Heart left ventricle (tissue), 16 donors: Measurements from ENCODE around the gene SCEL. TPM values are rescaled to one million over a fixed set of nuclear protein-coding genes. Genes with fewer than 3 reads are reported as not detected.

ENCODE experiments used
- ATAC-seq, 4 donors: fragments of 200-7000 bp; cut with Tn5 transposase; one replicate each; pipeline ENCODE4 v1.9.1; 2020 to 2022; ENCODE audit warnings: moderate library complexity in 4 of 4, mild to moderate bottlenecking in 3 of 4, moderate number of reproducible peaks in 1 of 4
- DNase-seq, 5 donors: peaks; one replicate each; pipeline ENCODE4 v3.0.0-alpha.2; 2020
- H3K27ac ChIP-seq, 12 donors: fragments of 200-600 bp; sonication (generic) in 4 of 12; one replicate each; pipeline versions ENCODE4 v1.5.0 to v1.8.0; 2016 to 2022; ENCODE audit warnings: mild to moderate bottlenecking in 2 of 12
- H3K27me3 ChIP-seq, 9 donors: fragments of 200-600 bp; sonication (generic) in 2 of 9; one replicate each; pipeline versions ENCODE4 v1.5.1 to v1.8.0; 2016 to 2022; ENCODE audit warnings: mild to moderate bottlenecking in 3 of 9
- H3K36me3 ChIP-seq, 9 donors: fragments of 200-600 bp; sonication (generic) in 2 of 9; one replicate each; pipeline versions ENCODE4 v1.5.0 to v1.8.0; 2018 to 2022; ENCODE audit warnings: mild to moderate bottlenecking in 2 of 9
- H3K4me1 ChIP-seq, 12 donors: fragments of 200-600 bp; sonication (generic) in 4 of 12; one replicate each; pipeline versions ENCODE4 v1.5.0 to v1.8.0; 2016 to 2022; ENCODE audit warnings: mild to moderate bottlenecking in 3 of 12
- H3K4me3 ChIP-seq, 12 donors: fragments of 200-600 bp; sonication (generic) in 4 of 12; one replicate each; pipeline versions ENCODE4 v1.5.0 to v1.8.0; 2017 to 2022; ENCODE audit warnings: mild to moderate bottlenecking in 9 of 12, moderate library complexity in 4 of 12
- H3K9me3 ChIP-seq, 12 donors: fragments of 200-600 bp; sonication (generic) in 4 of 12; one replicate each; pipeline versions ENCODE4 v1.5.0 to v1.8.0; 2016 to 2022; ENCODE audit warnings: mild to moderate bottlenecking in 1 of 12
- POLR2A ChIP-seq, 2 donors: fragments of 450-650 bp; IDR thresholded peaks; one replicate each; pipeline ENCODE4 v1.6.1; 2017; ENCODE audit warnings: antibody characterized with exemption in 2 of 2, mild to moderate bottlenecking in 2 of 2, moderate library complexity in 2 of 2
- WGBS, 4 donors: extraction: QIAGEN DNeasy Blood & Tissue Kit in 2 of 4; methylation state at CpG; one replicate each; pipeline versions ENCODE4 v1.1.5 to v1.1.7; 2013 to 2018; 5-methylcytosine and 5-hydroxymethylcytosine counted together
- intact Hi-C, 10 donors: fragments of 100-400 bp; cut with DNase I; formaldehyde crosslinking; loops; one replicate each; pipeline versions ENCODE4 v1.11.1 to v1.14.2; 2022
- polyA plus RNA-seq, 2 donors: library from polyadenylated mRNA; stranded (reverse); fragments of 200-250 nt; gene quantifications; one replicate each; pipeline ENCODE4 v1.2.3, GENCODE V29; 2013
- total RNA-seq, 9 donors: library from RNA; depleted of rRNA in 2 of 9; stranded (reverse); fragments of >200 nt in 2 of 9; fragmentation: NEBNext Ultra II Directional in 3 of 9; extraction: Animal tissue kit (Norgen Biotek cat#: 25700) in 3 of 9; gene quantifications; one replicate each; pipeline versions ENCODE4 v1.1.0 to v1.2.4, GENCODE V29; 2016 to 2023
- TF ChIP-seq, protein P1 (sequence below), 12 donors: fragments of 200-600 bp; sonication (generic) in 4 of 12; IDR thresholded peaks; one replicate each; pipeline versions ENCODE4 v1.5.0 to v1.8.0; 2018 to 2022; ENCODE audit warnings: antibody characterized with exemption in 12 of 12, mild to moderate bottlenecking in 5 of 12
- donor health status: ischemic (EF 13 %, LVEDD 7.1; RV severe dilation, severe dysfunction).
- donor health status: healthy with polysubstance abuse.
- donor health status: DM: no; HTN: yes; CAD: no.
- donor health status: DM: no; HTN: no; CAD: no.
- donor health status: ischemic (EF 25% LVEDD 6.9; RV normal size, moderate dysfunction).
- donor health status: ischemic (EF 25% LVEDD 5.7; RV mildly dilated, moderate dysfunction).
- donor health status: healthy.
- donor health status: DM: yes; HTN: yes; CAD: no.
- donor health status: ischemic (EF 35%, LVEDD 5.7; RV mildly dilated, moderate dysfunction).
- donor health status: nonischemic (EF 11% LVEDD 7.7; RV severe dilation, severe dysfunction).
- donor health status: DM: yes; HTN: yes; CAD: no.
- donor health status: PGD.
- donor health status: ischemic (EF 29% LVEDD 5.4; RV normal size, mild dysfunction).
- donor health status: nonischemic (EF 23%, LVEDD 6.1; RV moderate dilation, normal function).

Gene SCEL
- total and polyA plus RNA-seq, 11 donors: 0.04 to 2.0 TPM; not detected in 9

GRCh38 chr13:77548095-77548494 lies 12.6 kb downstream of the SCEL start:
- 91 to 100% (median 96%) methylated on average over 1 of the region's 1 CpG for WGBS, 4 donors
- H3K4me1 ChIP-seq: peaks cover 0 to 19% (median 12%) of the 10 kb centered on the region in 12 donors

DNA sequence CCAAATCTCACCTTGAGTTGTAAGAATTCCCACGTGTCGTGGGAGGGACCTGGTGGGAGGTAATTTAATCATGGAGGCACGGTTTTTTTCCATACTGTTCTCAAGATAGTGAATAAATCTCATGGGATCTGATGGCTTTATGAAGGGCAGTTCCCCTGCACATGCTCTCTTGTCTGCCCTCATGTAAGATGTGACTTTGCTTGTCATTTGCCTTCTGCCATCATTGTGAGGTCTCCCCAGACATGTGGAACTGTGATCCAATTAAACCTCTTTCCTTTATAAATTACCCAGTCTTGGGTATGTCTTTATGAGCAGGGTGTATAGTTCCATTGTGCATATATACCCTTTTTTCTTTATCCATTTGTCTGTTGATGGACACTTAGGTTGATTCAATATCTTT lies 13.1 kb downstream of the SCEL start:
- peaks cover 0 to 19% (median 12%) of the 10 kb centered on the region in 12 donors for H3K4me1 ChIP-seq
- WGBS, 4 donors: 71 to 83% (median 79%) methylated on average over 3 of the region's 3 CpGs
- H3K4me3 ChIP-seq: no peak overlapping the region
- H3K27ac ChIP-seq: no peak overlapping the region
- ATAC-seq (no peak), DNase-seq (no peak)
- intact Hi-C loops: no loop called here
- H3K36me3 ChIP-seq: no peaks in the 10 kb centered on the region
- no peaks in the 10 kb centered on the region for H3K27me3 ChIP-seq
- TF ChIP-seq, protein P1, sequence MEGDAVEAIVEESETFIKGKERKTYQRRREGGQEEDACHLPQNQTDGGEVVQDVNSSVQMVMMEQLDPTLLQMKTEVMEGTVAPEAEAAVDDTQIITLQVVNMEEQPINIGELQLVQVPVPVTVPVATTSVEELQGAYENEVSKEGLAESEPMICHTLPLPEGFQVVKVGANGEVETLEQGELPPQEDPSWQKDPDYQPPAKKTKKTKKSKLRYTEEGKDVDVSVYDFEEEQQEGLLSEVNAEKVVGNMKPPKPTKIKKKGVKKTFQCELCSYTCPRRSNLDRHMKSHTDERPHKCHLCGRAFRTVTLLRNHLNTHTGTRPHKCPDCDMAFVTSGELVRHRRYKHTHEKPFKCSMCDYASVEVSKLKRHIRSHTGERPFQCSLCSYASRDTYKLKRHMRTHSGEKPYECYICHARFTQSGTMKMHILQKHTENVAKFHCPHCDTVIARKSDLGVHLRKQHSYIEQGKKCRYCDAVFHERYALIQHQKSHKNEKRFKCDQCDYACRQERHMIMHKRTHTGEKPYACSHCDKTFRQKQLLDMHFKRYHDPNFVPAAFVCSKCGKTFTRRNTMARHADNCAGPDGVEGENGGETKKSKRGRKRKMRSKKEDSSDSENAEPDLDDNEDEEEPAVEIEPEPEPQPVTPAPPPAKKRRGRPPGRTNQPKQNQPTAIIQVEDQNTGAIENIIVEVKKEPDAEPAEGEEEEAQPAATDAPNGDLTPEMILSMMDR (IDR thresholded peaks at IDR 0.05): no peak
- TF ChIP-seq POLR2A (IDR thresholded peaks at IDR 0.05): no peak
- no peaks in the 10 kb centered on the region for H3K9me3 ChIP-seq

More at GRCh38 chr13:77548095-77548494, 12.6 kb downstream of the SCEL start:
- no peak overlapping the region for H3K27ac ChIP-seq
- H3K9me3 ChIP-seq: no peaks in the 10 kb centered on the region
- ATAC-seq (no peak), DNase-seq (no peak)
- H3K36me3 ChIP-seq: no peaks in the 10 kb centered on the region
- no peak for TF ChIP-seq POLR2A (IDR thresholded peaks at IDR 0.05)
- TF ChIP-seq, protein P1 (IDR thresholded peaks at IDR 0.05): no peak
- H3K27me3 ChIP-seq: no peaks in the 10 kb centered on the region
- intact Hi-C loops: no loop called here
- H3K4me3 ChIP-seq: no peak overlapping the region

DNA sequence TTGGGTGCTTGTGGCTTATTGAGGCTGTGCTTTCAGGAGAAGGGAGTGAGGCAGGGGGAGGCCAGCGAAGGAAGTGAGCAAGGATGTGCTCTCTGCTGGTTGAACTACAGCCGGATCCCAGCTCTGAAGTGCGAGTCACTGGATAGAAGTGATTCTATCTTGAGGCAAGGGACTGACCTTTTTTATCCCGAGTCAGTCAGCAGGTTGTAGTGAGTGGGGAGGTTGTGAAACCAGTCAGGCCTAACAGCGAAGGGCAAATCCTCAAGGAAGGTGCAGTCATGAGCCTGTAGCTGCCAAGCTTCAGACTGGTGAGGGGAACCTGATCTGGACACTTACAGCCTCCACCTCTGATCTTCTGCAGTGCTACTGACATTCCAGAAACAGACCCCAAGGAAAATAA lies 18.6 kb downstream of the SCEL start:
- ATAC-seq: no peak
- Histone ChIP-seq H3K4me3 (no peak overlapping the region), H3K36me3 (no peaks in the 10 kb centered on the region), H3K4me1 (no peaks in the 10 kb centered on the region), H3K27me3 (no peaks in the 10 kb centered on the region), H3K9me3 (no peaks in the 10 kb centered on the region), H3K27ac (no peak overlapping the region)
- no peak for DNase-seq
- TF ChIP-seq POLR2A (IDR thresholded peaks at IDR 0.05): no peak
- TF ChIP-seq, protein P1 (IDR thresholded peaks at IDR 0.05): no peak
- WGBS, 4 donors: 75 to 82% (median 78%) methylated on average over 4 to 5 of the region's 5 CpGs
- intact Hi-C loops: loop anchor here in 1 of 10 donors (10.0 kb wide), 1 partner anchor 49 kb away; no protein-coding TSS in a partner anchor

- Histone ChIP-seq H3K27ac (no peak overlapping the region), H3K27me3 (no peaks in the 10 kb centered on the region), H3K36me3 (no peaks in the 10 kb centered on the region), H3K4me3 (no peak overlapping the region), H3K4me1 (no peaks in the 10 kb centered on the region), H3K9me3 (no peaks in the 10 kb centered on the region)
- DNase-seq (no peak), ATAC-seq (no peak)
- TF ChIP-seq, protein P1 (IDR thresholded peaks at IDR 0.05): no peak
- no peak for TF ChIP-seq POLR2A (IDR thresholded peaks at IDR 0.05)
- WGBS, 4 donors: 57 to 65% (median 64%) methylated on average over 4 of the region's 4 CpGs
- intact Hi-C loops: loop anchor here in 1 of 10 donors (10.0 kb wide), 1 partner anchor 50 kb away; no protein-coding TSS in a partner anchor
Observed at GRCh38 chr13:77555246-77555645, 19.7 kb downstream of the SCEL start.
